GM18511 (cell line): Measurements from ENCODE around the gene CPNE7.
"Not testable (repeated sequence)": the region's sequence is repeated elsewhere in the genome, so short reads cannot be mapped to it uniquely, and the experiment has no call there.

Experiments used
- ATAC-seq: cut with Tn5 transposase; IDR thresholded peaks from one replicate; pipeline ENCODE4 v1.9.1; 2021; ENCODE audit warnings: mild to moderate bottlenecking, moderate library complexity; ENCODE audit not compliant: unreplicated experiment

The CPNE7 gene

GRCh38 chr16:89582614-89583196 is 7.1 kb downstream of the CPNE7 start:
- ATAC-seq, result no peak

GRCh38 chr16:89583197-89583894 is 7.8 kb downstream of the CPNE7 start:
- ATAC-seq, result no peak

GRCh38 chr16:89583895-89584644 is 8.5 kb downstream of the CPNE7 start:
- ATAC-seq, result no peak

GRCh38 chr16:89584768-89585549 is 9.4 kb downstream of the CPNE7 start:
- ATAC-seq, result no peak

GRCh38 chr16:89586218-89586617 is 10.7 kb downstream of the CPNE7 start:
- ATAC-seq, result no peak

- no peak for ATAC-seq
Observed at GRCh38 chr16:89586853-89587252, 11.3 kb downstream of the CPNE7 start.

GRCh38 chr16:89587676-89588075 is 12.1 kb downstream of the CPNE7 start:
- not testable (repeated sequence) for ATAC-seq

- no peak for ATAC-seq
Observed at GRCh38 chr16:89588413-89589109, 13.0 kb downstream of the CPNE7 start.

GRCh38 chr16:89589241-89589926 is 13.8 kb downstream of the CPNE7 start:
- no peak for ATAC-seq

- ATAC-seq, result no peak
Observed at GRCh38 chr16:89593841-89594240, 18.3 kb downstream of the CPNE7 start.

- ATAC-seq, result no peak
Observed at GRCh38 chr16:89595330-89596060, 19.9 kb downstream of the CPNE7 start.

GRCh38 chr16:89596061-89596689 is 20.6 kb downstream of the CPNE7 start:
- ATAC-seq, result no peak

- ATAC-seq, result no peak
Observed at GRCh38 chr16:89596957-89597649, 21.5 kb downstream of the CPNE7 start.

- ATAC-seq, result no peak
Observed at GRCh38 chr16:89598199-89598598, 22.6 kb downstream of the CPNE7 start.

- ATAC-seq, result no peak
Observed at GRCh38 chr16:89599451-89599858, 23.9 kb downstream of the CPNE7 start.

GRCh38 chr16:89599902-89600301 is 24.3 kb downstream of the CPNE7 start:
- ATAC-seq, result no peak

GRCh38 chr16:89600427-89600826 is 24.9 kb downstream of the CPNE7 start:
- ATAC-seq, result no peak

GRCh38 chr16:89600956-89601355 is 25.4 kb downstream of the CPNE7 start:
- no peak for ATAC-seq
